AG09319 (cell line): ENCODE results near the gene RXFP1.

Source experiments
- DNase-seq: peaks from one replicate; pipeline ENCODE4 v3.0.0-alpha.2; 2010; ENCODE audit warnings: low read depth; ENCODE audit errors: extremely low read depth
- TF ChIP-seq, protein P1 (sequence below): IDR thresholded peaks from 2 replicates; pipeline ENCODE4 v1.5.1; 2011; ENCODE audit warnings: low read depth, mild to moderate bottlenecking, inconsistent platforms, low read length, moderate library complexity

Gene RXFP1

DNA sequence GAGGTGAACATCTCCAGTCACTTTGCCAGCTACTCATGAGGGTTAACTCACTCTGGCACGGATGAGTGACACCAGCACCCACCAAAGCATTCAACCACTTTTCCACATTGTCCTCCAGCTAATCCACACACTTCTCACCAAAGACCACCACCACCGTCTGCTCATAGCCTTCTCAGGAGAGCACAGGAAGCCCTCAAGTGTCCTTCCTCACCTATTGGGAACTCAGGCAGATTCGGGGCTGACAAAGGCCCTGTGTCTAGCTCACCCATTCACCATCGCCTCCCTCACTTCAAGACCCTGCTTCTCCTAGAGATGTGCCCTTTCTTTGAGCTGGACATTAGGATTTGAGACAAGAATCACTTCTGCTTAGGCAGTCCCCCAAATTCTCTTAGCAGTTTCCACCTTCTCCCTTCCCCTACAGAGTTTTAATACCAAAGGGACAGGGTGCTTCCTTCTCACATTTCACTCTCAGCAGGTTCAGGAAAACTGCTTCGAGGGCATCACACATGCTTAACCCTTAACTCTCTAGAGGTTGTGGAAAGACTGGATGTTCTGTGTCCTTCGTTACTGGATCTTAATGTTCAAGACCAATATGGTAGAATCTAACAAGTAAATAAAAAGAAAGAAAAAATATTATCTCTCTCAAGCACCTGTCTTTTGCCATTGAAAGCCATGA is 11.0 kb downstream of the RXFP1 start:
- no peak for DNase-seq
- TF ChIP-seq, protein P1, sequence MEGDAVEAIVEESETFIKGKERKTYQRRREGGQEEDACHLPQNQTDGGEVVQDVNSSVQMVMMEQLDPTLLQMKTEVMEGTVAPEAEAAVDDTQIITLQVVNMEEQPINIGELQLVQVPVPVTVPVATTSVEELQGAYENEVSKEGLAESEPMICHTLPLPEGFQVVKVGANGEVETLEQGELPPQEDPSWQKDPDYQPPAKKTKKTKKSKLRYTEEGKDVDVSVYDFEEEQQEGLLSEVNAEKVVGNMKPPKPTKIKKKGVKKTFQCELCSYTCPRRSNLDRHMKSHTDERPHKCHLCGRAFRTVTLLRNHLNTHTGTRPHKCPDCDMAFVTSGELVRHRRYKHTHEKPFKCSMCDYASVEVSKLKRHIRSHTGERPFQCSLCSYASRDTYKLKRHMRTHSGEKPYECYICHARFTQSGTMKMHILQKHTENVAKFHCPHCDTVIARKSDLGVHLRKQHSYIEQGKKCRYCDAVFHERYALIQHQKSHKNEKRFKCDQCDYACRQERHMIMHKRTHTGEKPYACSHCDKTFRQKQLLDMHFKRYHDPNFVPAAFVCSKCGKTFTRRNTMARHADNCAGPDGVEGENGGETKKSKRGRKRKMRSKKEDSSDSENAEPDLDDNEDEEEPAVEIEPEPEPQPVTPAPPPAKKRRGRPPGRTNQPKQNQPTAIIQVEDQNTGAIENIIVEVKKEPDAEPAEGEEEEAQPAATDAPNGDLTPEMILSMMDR, result no peak

DNA sequence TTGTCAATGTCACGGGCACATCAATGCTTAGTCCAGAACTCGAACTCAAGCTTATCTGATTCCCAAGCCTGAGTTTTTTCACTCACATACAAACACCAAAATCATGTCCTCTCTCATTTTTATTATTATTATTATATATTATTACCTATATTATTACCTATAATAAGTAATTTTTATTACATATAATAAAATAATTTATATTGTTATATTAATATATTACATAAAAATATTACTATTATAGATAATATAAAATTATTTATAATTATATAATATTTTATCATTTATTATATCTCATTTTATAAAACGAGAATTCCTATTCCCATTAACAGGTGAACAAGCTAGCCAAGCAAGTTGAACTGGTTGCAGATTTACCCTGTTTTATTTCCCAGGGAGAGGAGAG is 13.0 kb downstream of the RXFP1 start:
- TF ChIP-seq, protein P1, result no peak
- DNase-seq, result no peak

DNA sequence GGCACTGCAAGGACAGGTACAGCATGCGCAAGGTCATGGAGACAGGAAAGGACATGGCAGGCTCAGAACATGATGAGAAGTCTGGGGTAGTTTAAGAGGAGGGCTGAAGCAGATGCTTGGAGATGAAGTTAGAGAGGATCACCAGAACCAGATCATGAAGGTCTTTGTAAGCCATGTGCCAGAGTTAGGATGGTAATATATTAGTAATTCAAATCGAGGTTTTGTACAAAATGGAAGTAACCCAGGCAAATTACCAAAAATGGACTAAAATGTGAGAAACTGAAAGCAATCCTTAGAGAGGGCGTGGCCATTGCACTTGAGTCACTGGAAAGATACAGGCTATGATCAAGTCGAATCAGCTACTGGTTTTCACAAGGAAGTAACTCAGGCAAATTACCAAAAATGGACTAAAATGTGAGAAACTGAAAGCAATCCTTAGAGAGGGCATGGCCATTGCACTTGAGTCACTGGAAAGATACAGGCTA is 13.5 kb downstream of the RXFP1 start:
- TF ChIP-seq, protein P1, result no peak
- DNase-seq, result peak; percentile 4

DNA sequence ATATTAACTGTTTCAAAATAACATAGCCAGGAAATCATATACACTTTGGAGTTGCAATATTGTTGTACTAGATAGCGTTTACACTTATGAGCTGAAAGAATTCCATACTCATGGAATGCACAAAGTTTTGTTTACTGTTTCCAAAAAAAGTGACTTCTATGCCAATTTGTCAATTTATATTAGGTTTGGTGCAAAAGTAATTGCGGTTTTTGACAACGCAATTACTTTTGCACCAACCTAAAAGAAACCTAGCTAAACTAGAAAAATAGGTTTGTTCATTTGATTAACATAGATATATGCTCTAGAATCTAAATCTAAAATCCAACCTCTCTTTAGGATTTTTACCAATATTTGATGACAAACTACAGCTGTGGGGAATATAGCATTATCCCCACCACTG is 15.2 kb downstream of the RXFP1 start:
- TF ChIP-seq, protein P1, result no peak
- DNase-seq, result no peak

GRCh38 chr4:158538176-158538575 is 16.5 kb downstream of the RXFP1 start:
- DNase-seq, result no peak

DNA sequence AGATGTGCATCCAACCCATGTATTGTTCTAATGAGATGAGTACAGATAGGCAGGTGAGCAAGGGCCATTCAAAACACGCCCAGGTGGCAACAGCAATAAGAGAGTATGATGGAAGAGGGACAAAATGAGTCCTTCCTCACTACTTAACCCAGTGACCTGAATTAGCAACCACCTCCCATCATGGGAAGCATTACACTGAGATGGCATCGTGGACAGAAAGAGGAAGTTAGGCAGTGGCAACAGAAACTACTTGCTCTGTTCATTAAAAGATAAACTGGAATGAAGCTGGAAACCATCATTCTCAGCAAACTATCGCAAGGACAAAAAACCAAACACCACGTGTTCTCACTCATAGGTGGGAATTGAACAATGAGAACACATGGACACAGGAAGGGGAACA is 17.2 kb downstream of the RXFP1 start:
- TF ChIP-seq, protein P1, result no peak
- DNase-seq, result no peak

More at GRCh38 chr4:158538176-158538575, 16.5 kb downstream of the RXFP1 start:
- TF ChIP-seq, protein P1, result no peak

GRCh38 chr4:158540125-158540907 is 18.6 kb downstream of the RXFP1 start:
- TF ChIP-seq, protein P1, result no peak
- DNase-seq, result no peak
